GF-D8 (cell line): Measurements from ENCODE around the gene STIM1.

Experiments used
- DNase-seq: peaks from one replicate; lab custom pipeline; 2025; lab: John Stamatoyannopoulos, UW

Gene STIM1

GRCh38 chr11:3952715-3953114 lies 97.3 kb downstream of the STIM1 start:
- no peak for DNase-seq

GRCh38 chr11:3953327-3953726 lies 97.9 kb downstream of the STIM1 start:
- no peak for DNase-seq

GRCh38 chr11:3954448-3955298 lies 99.2 kb downstream of the STIM1 start:
- no peak for DNase-seq

GRCh38 chr11:3955299-3955665 lies 99.8 kb downstream of the STIM1 start:
- no peak for DNase-seq

GRCh38 chr11:3956038-3956437 lies 100.6 kb downstream of the STIM1 start:
- no peak for DNase-seq

- DNase-seq, result no peak
Measured at GRCh38 chr11:3956748-3957147, 101.3 kb downstream of the STIM1 start.

GRCh38 chr11:3957437-3957836 lies 102.0 kb downstream of the STIM1 start:
- DNase-seq, result no peak

- DNase-seq, result no peak
Measured at GRCh38 chr11:3958281-3958680, 102.8 kb downstream of the STIM1 start.

- DNase-seq, result no peak
Measured at GRCh38 chr11:3959015-3959902, 103.8 kb downstream of the STIM1 start.

- DNase-seq, result peak; percentile 21
Measured at GRCh38 chr11:3959903-3960265, 104.4 kb downstream of the STIM1 start.

- DNase-seq, result no peak
Measured at GRCh38 chr11:3962406-3962840, 107.0 kb downstream of the STIM1 start.

- no peak for DNase-seq
Measured at GRCh38 chr11:3964056-3964455, 108.6 kb downstream of the STIM1 start.

- DNase-seq, result no peak
Measured at GRCh38 chr11:3964935-3965604, 109.6 kb downstream of the STIM1 start.

GRCh38 chr11:3967695-3968094 lies 112.2 kb downstream of the STIM1 start:
- DNase-seq, result no peak

GRCh38 chr11:3969200-3969599 lies 113.7 kb downstream of the STIM1 start:
- no peak for DNase-seq

GRCh38 chr11:3969613-3970012 lies 114.1 kb downstream of the STIM1 start:
- no peak for DNase-seq

- no peak for DNase-seq
Measured at GRCh38 chr11:3970108-3970507, 114.6 kb downstream of the STIM1 start.

GRCh38 chr11:3971756-3972404 lies 116.4 kb downstream of the STIM1 start:
- DNase-seq, result no peak

- no peak for DNase-seq
Measured at GRCh38 chr11:3972431-3972830, 117.0 kb downstream of the STIM1 start.

GRCh38 chr11:3977078-3977477 lies 121.6 kb downstream of the STIM1 start:
- DNase-seq, result no peak

- no peak for DNase-seq
Measured at GRCh38 chr11:3981084-3981633, 125.7 kb downstream of the STIM1 start.

GRCh38 chr11:3982431-3982830 lies 127.0 kb downstream of the STIM1 start:
- DNase-seq, result no peak
